ENCODE data around the gene PSMA5.
"Not testable (repeated sequence)": the region's sequence is repeated elsewhere in the genome, so short reads cannot be mapped to it uniquely, and the experiment has no call there.

PSMA5 gene

DNA sequence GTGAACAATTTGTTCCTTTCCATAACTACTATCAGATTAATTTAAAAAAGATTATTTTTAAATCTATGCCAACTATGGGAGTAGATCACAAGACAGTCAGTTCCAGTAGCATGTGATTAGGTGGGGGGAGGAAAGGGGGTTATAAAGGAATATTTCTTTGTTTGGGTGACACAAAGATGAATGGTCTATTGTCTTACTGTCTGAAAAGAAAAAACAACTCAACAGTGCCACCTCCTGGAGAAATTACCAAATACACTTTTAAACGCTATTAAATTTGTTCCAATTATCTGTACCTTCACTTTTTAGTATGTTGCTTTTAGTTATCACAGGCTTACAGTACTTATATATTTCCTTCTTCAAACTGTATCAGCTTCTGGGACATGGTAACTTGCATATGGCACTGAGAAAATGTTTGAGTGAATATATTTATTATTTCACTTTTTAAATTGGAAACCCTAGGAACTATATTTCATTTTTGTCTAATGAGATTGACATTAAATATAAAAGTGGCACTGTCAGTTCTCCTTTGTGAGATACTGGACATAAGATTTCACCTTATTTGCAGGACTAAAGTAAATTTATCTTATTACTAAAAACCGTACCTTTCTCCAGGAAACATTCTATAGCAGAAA, 26.8 kb downstream of the PSMA5 start:
- no peak overlapping the region for H3K4me3 ChIP-seq (ENCODE audit: insufficient read depth, low read depth, low read length)
- H3K27ac ChIP-seq (ENCODE audit: insufficient read depth, low read depth, low read length, poor library complexity, severe bottlenecking) = no peak overlapping the region

DNA sequence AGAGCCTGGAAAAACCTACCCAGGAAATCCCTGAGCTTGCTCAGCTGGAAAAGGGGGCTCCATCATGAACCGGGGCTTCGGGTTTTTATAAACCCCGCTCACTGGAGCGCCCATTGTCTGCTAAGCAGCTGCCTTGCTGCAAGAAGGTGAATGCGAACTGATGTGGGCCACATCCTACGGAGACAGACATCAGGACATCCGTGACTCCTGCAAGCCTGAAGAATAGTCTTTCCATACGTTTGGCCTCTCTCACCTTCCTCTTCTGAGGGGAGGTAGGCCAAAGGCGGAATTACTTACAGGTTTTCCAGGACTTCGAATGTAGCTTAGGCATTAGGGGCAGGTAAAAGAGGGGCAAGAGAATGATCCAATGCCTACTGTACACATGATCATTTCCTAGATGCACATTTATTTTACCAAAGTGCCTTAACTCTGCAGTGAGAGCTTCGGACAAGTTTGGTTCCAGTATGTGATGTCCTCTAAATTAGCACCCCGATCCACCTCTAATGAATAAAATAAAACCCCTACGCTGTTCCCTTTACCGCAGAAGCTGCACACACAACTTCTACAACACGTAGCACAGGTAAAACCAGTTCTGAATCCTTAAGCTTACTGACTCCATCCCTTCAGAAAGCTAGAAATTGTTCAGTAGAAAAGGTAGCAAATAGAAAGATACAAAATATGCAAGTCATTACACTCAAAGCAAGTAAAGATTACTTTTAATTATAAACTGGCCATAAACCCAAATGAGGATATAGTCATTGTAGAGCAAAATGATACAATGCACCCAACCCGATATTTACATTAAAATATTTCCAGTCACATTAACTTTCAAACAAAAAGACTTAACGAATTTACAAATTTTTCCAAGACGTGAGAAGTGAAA, 27.7 kb downstream of the PSMA5 start:
- Histone ChIP-seq H3K4me1 (ENCODE audit: control insufficient read depth, insufficient read depth, low read length) (peaks cover 11% of the 10 kb centered on the region), H3K36me3 (ENCODE audit: control insufficient read depth, insufficient read depth, low read length) (peaks cover 4% of the 10 kb centered on the region), H3K27me3 (ENCODE audit: control insufficient read depth, insufficient read depth, low read length, poor library complexity, severe bottlenecking) (peaks cover 10% of the 10 kb centered on the region), H3K27ac (ENCODE audit: insufficient read depth, low read depth, low read length, poor library complexity, severe bottlenecking) (peak overlapping the region; percentile 83), H3K9me3 (ENCODE audit: control insufficient read depth, low read length) (no peaks in the 10 kb centered on the region), H3K4me3 (ENCODE audit: insufficient read depth, low read depth, low read length) (peak overlapping the region; percentile 52)
- 48% methylated on average over 18 of the region's 18 CpGs for WGBS, 2 experiments

More for the DNA sequence above, 26.8 kb downstream of the PSMA5 start:
- Histone ChIP-seq H3K4me1 (ENCODE audit: control insufficient read depth, insufficient read depth, low read length) (peaks cover 11% of the 10 kb centered on the region), H3K9me3 (ENCODE audit: control insufficient read depth, low read length) (no peaks in the 10 kb centered on the region), H3K36me3 (ENCODE audit: control insufficient read depth, insufficient read depth, low read length) (peaks cover 4% of the 10 kb centered on the region), H3K27me3 (ENCODE audit: control insufficient read depth, insufficient read depth, low read length, poor library complexity, severe bottlenecking) (peaks cover 10% of the 10 kb centered on the region)
- WGBS, 2 experiments = 51 to 100% methylated on average over 1 to 2 of the region's 2 CpGs

DNA sequence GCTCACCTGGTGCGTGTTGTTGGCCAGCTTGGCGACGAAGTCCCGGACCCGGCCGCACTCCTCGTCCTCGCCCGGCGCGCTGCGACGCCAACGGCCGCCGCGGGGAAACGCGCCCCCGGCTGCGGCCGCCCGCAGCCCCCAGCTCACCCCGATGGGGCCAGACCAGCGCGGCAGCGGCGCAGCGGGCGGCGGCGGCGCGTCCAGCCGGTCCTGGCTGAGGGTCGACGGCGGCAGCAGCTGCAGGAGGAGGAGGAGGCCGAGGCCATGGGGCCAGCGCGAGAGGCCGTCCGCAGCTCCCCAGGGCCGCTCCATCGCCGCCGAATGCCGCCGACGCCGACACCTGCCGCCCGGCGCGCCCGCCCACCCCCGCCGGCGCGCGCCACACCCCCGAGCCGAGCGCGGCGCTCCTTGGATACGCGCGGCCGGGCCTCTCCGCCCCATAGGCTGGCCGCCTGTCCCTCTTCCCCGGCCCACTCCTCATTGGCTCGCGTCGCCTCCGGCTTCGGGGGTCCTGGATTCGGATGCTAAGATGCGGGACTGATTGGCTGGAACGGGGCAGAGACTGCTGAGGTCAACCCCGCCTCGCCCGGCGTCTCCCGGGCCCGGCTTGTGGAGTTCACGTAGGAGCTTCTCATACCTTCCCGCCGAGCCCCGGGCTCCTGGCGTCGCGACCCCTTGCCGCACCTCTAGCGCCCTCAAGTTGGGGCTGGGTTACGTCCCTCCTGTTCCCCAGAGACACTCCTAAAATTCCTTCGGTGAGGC, 28.5 kb downstream of the PSMA5 start, which contains the start of gene SORT1:
TSS of gene SORT1 (minus strand) at position 338 of the 762 bp plus-strand sequence. CDS start at position 312, 26 bp downstream.
- H3K9me3 ChIP-seq (ENCODE audit: control insufficient read depth, low read length) = no peaks in the 10 kb centered on the region
- peak within 1 kb of the TSS; percentile 83 for H3K27ac ChIP-seq (ENCODE audit: insufficient read depth, low read depth, low read length, poor library complexity, severe bottlenecking)
- peaks cover 4% of the 10 kb centered on the region for H3K36me3 ChIP-seq (ENCODE audit: control insufficient read depth, insufficient read depth, low read length)
- peaks cover 17% of the 10 kb centered on the region for H3K4me1 ChIP-seq (ENCODE audit: control insufficient read depth, insufficient read depth, low read length)
- WGBS, 2 experiments = 0% methylated on average over 98 of the region's 98 CpGs
- peak within 1 kb of the TSS; percentile 52 for H3K4me3 ChIP-seq (ENCODE audit: insufficient read depth, low read depth, low read length)
- H3K27me3 ChIP-seq (ENCODE audit: control insufficient read depth, insufficient read depth, low read length, poor library complexity, severe bottlenecking) = peaks cover 10% of the 10 kb centered on the region

DNA sequence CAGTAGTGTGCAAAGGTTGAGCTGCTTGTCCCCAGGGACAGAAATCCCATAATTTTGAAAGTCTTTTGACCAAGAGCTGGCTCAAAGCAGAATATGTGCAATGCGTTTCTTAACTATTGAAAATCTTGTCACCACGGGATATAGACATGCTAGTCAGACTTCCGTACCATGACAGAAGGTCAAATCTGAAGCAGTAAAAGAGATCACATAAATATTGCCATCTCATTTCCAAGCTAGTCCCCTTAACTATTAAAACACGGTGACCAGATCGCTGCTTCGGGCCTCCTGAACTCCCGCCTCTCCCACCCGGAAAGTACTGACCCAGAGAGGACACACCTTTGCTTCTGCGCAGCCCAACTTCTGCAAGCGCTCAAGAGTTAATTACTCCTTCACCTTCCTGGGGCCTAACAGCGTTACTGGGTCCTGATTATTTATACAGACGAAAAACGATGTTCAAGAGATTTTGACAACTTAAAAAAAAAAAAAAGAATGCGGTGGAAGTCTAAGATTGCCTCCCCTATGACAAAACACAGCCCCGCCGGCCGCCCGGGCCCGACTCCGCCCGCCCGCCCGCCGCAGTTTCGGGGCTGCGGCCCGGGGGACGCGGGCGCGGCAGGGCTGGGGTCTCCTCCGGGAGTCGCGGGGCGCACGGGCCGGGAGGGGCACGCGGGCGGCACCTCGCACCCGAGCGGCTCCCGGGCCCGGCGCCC, 29.2 kb downstream of the PSMA5 start:
- no peak overlapping the region for H3K27ac ChIP-seq (ENCODE audit: insufficient read depth, low read depth, low read length, poor library complexity, severe bottlenecking)
- H3K9me3 ChIP-seq (ENCODE audit: control insufficient read depth, low read length) = no peaks in the 10 kb centered on the region
- H3K27me3 ChIP-seq (ENCODE audit: control insufficient read depth, insufficient read depth, low read length, poor library complexity, severe bottlenecking) = peaks cover 10% of the 10 kb centered on the region
- H3K4me3 ChIP-seq (ENCODE audit: insufficient read depth, low read depth, low read length) = peak overlapping the region; percentile 52
- H3K36me3 ChIP-seq (ENCODE audit: control insufficient read depth, insufficient read depth, low read length) = peaks cover 4% of the 10 kb centered on the region
- H3K4me1 ChIP-seq (ENCODE audit: control insufficient read depth, insufficient read depth, low read length) = peaks cover 25% of the 10 kb centered on the region
- WGBS, 2 experiments = 4 to 5% methylated on average over 46 of the region's 46 CpGs

DNA sequence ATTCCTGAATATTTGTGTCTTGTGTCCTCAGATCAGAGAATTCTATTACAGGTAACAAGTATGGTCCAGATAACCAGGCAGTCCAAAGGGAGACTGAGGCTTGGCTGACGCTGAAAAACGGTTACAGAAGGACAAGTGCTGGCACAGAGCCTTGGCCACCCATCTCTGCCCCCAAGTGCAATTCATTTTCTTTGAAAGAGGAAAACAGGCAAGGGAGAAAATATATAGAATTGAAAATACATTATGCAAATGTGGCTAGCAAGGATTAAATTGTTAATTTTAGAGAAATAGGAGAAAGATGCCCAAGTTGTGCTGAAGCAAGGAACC, 29.8 kb downstream of the PSMA5 start:
- peaks cover 10% of the 10 kb centered on the region for H3K27me3 ChIP-seq (ENCODE audit: control insufficient read depth, insufficient read depth, low read length, poor library complexity, severe bottlenecking)
- H3K4me3 ChIP-seq (ENCODE audit: insufficient read depth, low read depth, low read length) = peak overlapping the region; percentile 52
- H3K4me1 ChIP-seq (ENCODE audit: control insufficient read depth, insufficient read depth, low read length) = peaks cover 27% of the 10 kb centered on the region
- H3K36me3 ChIP-seq (ENCODE audit: control insufficient read depth, insufficient read depth, low read length) = peaks cover 4% of the 10 kb centered on the region
- 69 to 81% methylated on average over 2 of the region's 2 CpGs for WGBS, 2 experiments
- no peaks in the 10 kb centered on the region for H3K9me3 ChIP-seq (ENCODE audit: control insufficient read depth, low read length)
- H3K27ac ChIP-seq (ENCODE audit: insufficient read depth, low read depth, low read length, poor library complexity, severe bottlenecking) = no peak overlapping the region

DNA sequence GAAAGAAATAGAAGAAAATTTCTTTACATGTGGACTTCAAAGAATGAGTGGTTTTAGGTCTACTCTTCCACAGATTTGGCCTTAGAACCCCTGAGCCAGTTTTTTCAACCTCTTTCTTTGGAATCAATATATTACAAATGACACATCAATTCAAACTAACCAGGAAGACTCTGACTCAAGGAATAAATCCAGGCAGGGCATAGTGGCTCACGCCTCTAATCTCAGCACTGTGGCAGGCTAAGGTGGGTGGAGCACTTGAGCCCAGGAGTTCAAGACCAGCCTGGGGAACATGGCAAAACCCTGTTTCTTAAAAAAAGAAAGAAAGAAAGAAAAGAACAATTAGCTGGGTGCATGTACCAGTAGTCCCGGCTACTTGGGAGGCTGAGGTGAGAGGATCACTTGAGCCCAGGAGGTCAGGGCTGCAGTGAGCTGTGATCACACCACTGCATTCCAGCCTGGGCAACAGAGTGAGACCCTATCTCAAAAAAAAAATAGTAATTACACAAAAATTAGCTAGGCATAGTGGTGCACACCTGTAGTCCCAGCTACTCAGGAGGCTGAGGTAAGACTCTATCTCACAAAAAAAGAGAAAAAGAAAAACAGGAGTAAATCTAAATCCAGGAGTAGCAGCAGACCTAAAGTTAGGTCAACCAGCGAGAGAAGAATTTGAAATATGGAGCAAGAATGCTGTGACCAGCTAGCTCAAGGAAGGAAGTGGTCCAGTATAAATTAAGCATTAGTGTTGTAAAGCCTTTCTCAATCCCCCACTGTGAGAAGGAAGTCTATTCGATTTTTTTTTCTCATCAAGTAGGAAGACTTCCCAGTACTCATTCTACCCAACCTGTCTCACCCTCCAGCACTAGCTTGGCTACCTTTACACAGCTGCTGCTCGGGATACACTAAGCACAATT, 30.4 kb downstream of the PSMA5 start:
- peaks cover 10% of the 10 kb centered on the region for H3K27me3 ChIP-seq (ENCODE audit: control insufficient read depth, insufficient read depth, low read length, poor library complexity, severe bottlenecking)
- 72 to 83% methylated on average over 5 of the region's 5 CpGs for WGBS, 2 experiments
- H3K4me3 ChIP-seq (ENCODE audit: insufficient read depth, low read depth, low read length) = no peak overlapping the region
- peaks cover 32% of the 10 kb centered on the region for H3K4me1 ChIP-seq (ENCODE audit: control insufficient read depth, insufficient read depth, low read length)
- no peaks in the 10 kb centered on the region for H3K9me3 ChIP-seq (ENCODE audit: control insufficient read depth, low read length)
- H3K27ac ChIP-seq (ENCODE audit: insufficient read depth, low read depth, low read length, poor library complexity, severe bottlenecking) = no peak overlapping the region
- H3K36me3 ChIP-seq (ENCODE audit: control insufficient read depth, insufficient read depth, low read length) = no peaks in the 10 kb centered on the region

DNA sequence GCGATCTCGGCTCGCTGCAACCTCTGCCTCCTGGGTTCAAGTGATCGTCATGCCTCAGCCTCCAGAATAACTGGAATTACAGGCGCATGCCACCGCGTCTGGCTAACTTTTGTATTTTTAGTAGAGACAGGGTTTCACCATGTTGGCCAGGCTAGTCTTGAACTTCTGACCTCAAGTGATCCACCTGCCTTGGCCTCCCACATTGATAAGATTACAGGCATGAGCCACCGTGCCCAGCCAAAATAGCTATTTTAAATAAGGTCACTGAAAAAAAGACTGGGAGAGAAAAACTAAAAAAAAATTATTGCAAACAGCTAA, 31.0 kb downstream of the PSMA5 start:
- H3K9me3 ChIP-seq (ENCODE audit: control insufficient read depth, low read length); H3K4me3 ChIP-seq (ENCODE audit: insufficient read depth, low read depth, low read length); H3K27ac ChIP-seq (ENCODE audit: insufficient read depth, low read depth, low read length, poor library complexity, severe bottlenecking); H3K36me3 ChIP-seq (ENCODE audit: control insufficient read depth, insufficient read depth, low read length); H3K27me3 ChIP-seq (ENCODE audit: control insufficient read depth, insufficient read depth, low read length, poor library complexity, severe bottlenecking): not testable (repeated sequence)
- H3K4me1 ChIP-seq (ENCODE audit: control insufficient read depth, insufficient read depth, low read length) = peaks cover 32% of the 10 kb centered on the region
- WGBS, 2 experiments = 86 to 90% methylated on average over 8 of the region's 8 CpGs

DNA sequence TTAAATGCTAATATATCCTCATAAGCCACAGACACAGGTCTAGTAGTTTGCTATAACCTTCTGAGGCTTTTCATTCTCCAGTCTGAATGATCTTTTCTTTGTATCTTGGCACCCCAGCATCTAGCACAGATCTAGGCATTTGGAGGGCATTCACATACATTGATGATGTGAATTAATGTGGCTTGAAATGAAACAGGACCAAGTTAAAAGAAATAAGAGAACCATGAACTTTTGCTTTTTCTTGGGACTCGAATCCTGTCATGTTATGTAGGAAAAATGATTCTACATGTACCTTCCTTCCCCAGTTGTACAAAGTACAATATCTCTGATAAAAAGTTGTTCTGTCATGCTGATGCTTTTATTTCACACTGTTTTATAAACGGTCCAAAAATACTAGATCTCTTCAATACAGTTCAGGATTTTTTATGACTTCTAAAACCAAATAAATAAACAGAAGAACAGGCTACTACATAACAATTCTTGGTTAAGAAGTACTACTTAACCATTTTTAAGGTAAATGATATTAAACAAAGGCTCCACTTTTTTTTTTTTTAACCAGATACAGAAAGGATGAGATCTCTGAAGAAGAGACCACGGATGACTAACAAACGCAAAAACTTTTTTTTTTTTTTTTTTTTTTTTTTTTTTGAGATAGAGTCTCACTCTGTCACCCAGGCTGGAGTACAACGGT, 31.5 kb downstream of the PSMA5 start:
- H3K27ac ChIP-seq (ENCODE audit: insufficient read depth, low read depth, low read length, poor library complexity, severe bottlenecking) = no peak overlapping the region
- H3K4me3 ChIP-seq (ENCODE audit: insufficient read depth, low read depth, low read length) = no peak overlapping the region
- H3K4me1 ChIP-seq (ENCODE audit: control insufficient read depth, insufficient read depth, low read length) = peaks cover 32% of the 10 kb centered on the region
- H3K9me3 ChIP-seq (ENCODE audit: control insufficient read depth, low read length) = no peaks in the 10 kb centered on the region
- WGBS, 2 experiments = 86 to 98% methylated on average over 4 to 5 of the region's 5 CpGs
- H3K36me3 ChIP-seq (ENCODE audit: control insufficient read depth, insufficient read depth, low read length) = no peaks in the 10 kb centered on the region
- peaks cover 10% of the 10 kb centered on the region for H3K27me3 ChIP-seq (ENCODE audit: control insufficient read depth, insufficient read depth, low read length, poor library complexity, severe bottlenecking)
